SK-N-MC (cell line): Measurements from ENCODE around the gene CST1.
"Not testable (repeated sequence)": the region's sequence is repeated elsewhere in the genome, so short reads cannot be mapped to it uniquely, and the experiment has no call there.

ENCODE experiments used
- DNase-seq: peaks from one replicate; pipeline ENCODE4 v3.0.0-alpha.2; 2011; ENCODE audit warnings: low read depth, low spot score
- H3K27ac ChIP-seq: fragments of 200-600 bp; sonication (generic); 2 replicates; pipeline ENCODE4 v1.5.1; 2016; ENCODE audit warnings: mixed run types
- H3K36me3 ChIP-seq: fragments of 200-600 bp; sonication (generic); 2 replicates; pipeline ENCODE4 v1.6.1; 2017; ENCODE audit warnings: antibody characterized with exemption, low read length, mixed read lengths; ENCODE audit not compliant: insufficient read depth
- H3K4me3 ChIP-seq: fragments of 200-600 bp; sonication (generic); 2 replicates; pipeline ENCODE4 v1.5.1; 2016
- H3K9ac ChIP-seq: fragments of 200-600 bp; sonication (generic); 2 replicates; pipeline ENCODE4 v1.8.0; 2017; ENCODE audit warnings: mixed run types, mixed read lengths; ENCODE audit not compliant: insufficient read length
- H3K9me3 ChIP-seq: fragments of 200-600 bp; sonication (generic); 2 replicates; pipeline ENCODE4 v1.6.1; 2017; ENCODE audit warnings: low read depth, mild to moderate bottlenecking, antibody characterized with exemption, low read length, moderate library complexity, mixed read lengths
- EZH2 ChIP-seq: fragments of 200-600 bp; sonication (generic); IDR thresholded peaks from one replicate; pipeline ENCODE4 v1.6.1; 2017; ENCODE audit warnings: antibody characterized with exemption
- FOXP2 ChIP-seq: optimal IDR thresholded peaks from 2 replicates; pipeline ENCODE3; 2011; ENCODE audit warnings: mild to moderate bottlenecking, moderate library complexity; ENCODE audit not compliant: insufficient read depth; ENCODE audit errors: extremely low read length, control extremely low read depth
- POLR2AphosphoS5 ChIP-seq: IDR thresholded peaks from 2 replicates; pipeline ENCODE4 v1.6.1; 2012; ENCODE audit warnings: mild to moderate bottlenecking, low read depth, low read length, borderline replicate concordance

The CST1 gene

DNA sequence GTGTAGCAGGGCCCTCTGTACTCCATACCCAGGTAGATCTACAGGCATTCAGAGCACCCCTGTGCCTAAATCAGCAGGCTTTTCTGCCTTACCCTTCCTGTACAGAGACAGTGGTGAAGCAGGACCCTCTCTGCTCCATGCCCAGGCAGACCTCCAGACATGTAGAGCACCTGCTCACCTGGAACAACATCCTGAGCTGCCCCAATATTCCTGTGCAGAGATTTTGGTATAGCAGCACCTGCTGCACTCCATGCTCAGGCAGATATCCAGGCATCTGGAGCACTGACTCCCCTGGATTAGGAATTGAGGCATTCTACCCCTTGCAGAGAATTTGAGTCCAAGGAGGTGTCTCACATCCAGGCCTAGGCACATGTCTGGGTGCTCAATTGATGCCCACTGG is 12.6 kb upstream of the CST1 start:
- no peak overlapping the region for H3K9ac ChIP-seq
- H3K9me3 ChIP-seq = no peaks in the 10 kb centered on the region
- DNase-seq = no peak
- H3K4me3 ChIP-seq = no peak overlapping the region
- H3K36me3 ChIP-seq = no peaks in the 10 kb centered on the region
- no peak overlapping the region for H3K27ac ChIP-seq
- no peak for TF ChIP-seq EZH2
- no peak for TF ChIP-seq POLR2AphosphoS5
- no peak for TF ChIP-seq FOXP2

GRCh38 chr20:23759306-23759940 is 8.7 kb upstream of the CST1 start:
- DNase-seq = no peak
- TF ChIP-seq POLR2AphosphoS5 (no peak), FOXP2 (no peak), EZH2 (no peak)
- H3K4me3 ChIP-seq = no peak overlapping the region
- H3K9ac ChIP-seq = no peak overlapping the region
- no peaks in the 10 kb centered on the region for H3K36me3 ChIP-seq
- H3K27ac ChIP-seq = no peak overlapping the region
- no peaks in the 10 kb centered on the region for H3K9me3 ChIP-seq

DNA sequence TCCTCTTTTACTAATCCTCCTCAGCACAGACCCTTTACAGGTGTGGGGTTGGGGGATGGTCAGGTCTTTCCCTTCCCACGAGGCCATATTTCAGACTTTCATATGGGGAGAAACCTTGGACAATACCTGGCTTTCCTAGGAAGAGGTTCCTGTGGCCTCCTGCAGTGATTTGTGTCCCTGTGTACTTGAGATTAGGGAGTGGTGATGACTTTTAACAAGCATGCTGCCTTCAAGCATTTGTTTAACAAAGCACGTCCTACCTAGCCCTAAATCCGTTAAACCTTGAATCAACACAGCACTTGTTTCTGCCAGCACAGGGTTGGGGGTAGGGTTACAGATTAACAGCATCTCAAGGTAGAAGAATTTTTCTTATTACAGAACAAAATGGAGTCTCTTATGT is 6.1 kb upstream of the CST1 start:
- H3K4me3 ChIP-seq, H3K36me3 ChIP-seq, H3K9me3 ChIP-seq, H3K27ac ChIP-seq, DNase-seq, H3K9ac ChIP-seq: not testable (repeated sequence)

GRCh38 chr20:23755131-23755611 is 4.4 kb upstream of the CST1 start:
- H3K9ac ChIP-seq, DNase-seq, H3K36me3 ChIP-seq, H3K4me3 ChIP-seq, H3K27ac ChIP-seq, H3K9me3 ChIP-seq: not testable (repeated sequence)

DNA sequence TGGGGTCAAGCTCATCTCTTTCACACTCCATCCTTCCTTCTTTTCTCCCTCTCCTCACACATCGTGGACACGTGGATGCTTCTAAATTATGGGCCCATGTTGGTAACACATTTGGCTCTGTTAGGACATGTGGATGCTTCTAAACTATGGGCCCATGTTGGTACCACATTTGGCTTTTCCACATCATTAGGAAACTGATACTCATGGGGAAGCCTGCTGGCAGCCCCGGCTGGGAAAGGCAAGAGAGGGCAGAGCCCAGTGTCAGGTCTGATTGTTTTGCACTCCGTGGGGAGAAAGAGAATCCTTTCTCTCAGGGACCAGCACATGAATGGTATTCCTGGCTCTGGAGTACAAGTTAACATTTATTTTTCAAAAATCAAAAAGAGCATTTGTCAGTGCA is 4.0 kb upstream of the CST1 start:
- Histone ChIP-seq H3K36me3 (no peaks in the 10 kb centered on the region), H3K4me3 (no peak overlapping the region), H3K9me3 (no peaks in the 10 kb centered on the region), H3K9ac (no peak overlapping the region), H3K27ac (no peak overlapping the region)
- no peak for TF ChIP-seq POLR2AphosphoS5
- TF ChIP-seq EZH2 = no peak
- no peak for TF ChIP-seq FOXP2
- no peak for DNase-seq

GRCh38 chr20:23753589-23753988 is 2.9 kb upstream of the CST1 start:
- no peak overlapping the region for H3K9ac ChIP-seq
- no peaks in the 10 kb centered on the region for H3K36me3 ChIP-seq
- H3K27ac ChIP-seq = no peak overlapping the region
- H3K4me3 ChIP-seq = no peak overlapping the region
- H3K9me3 ChIP-seq = no peaks in the 10 kb centered on the region
- no peak for DNase-seq
- TF ChIP-seq EZH2 = no peak
- TF ChIP-seq POLR2AphosphoS5 = no peak
- no peak for TF ChIP-seq FOXP2

- DNase-seq = no peak
- Histone ChIP-seq H3K4me3 (no peak overlapping the region), H3K36me3 (no peaks in the 10 kb centered on the region), H3K9ac (no peak overlapping the region), H3K27ac (no peak overlapping the region), H3K9me3 (no peaks in the 10 kb centered on the region)
- TF ChIP-seq EZH2 (no peak), FOXP2 (no peak), POLR2AphosphoS5 (no peak)
Observed at GRCh38 chr20:23753194-23753548, 2.4 kb upstream of the CST1 start.

GRCh38 chr20:23752481-23753193 is 1.9 kb upstream of the CST1 start:
- H3K9me3 ChIP-seq = no peaks in the 10 kb centered on the region
- no peak overlapping the region for H3K9ac ChIP-seq
- H3K36me3 ChIP-seq = no peaks in the 10 kb centered on the region
- H3K4me3 ChIP-seq = no peak overlapping the region
- no peak for DNase-seq
- TF ChIP-seq EZH2 (no peak), POLR2AphosphoS5 (no peak), FOXP2 (no peak)
- H3K27ac ChIP-seq = no peak overlapping the region

GRCh38 chr20:23752019-23752418 is 1.3 kb upstream of the CST1 start:
- Histone ChIP-seq H3K4me3 (no peak overlapping the region), H3K9ac (no peak overlapping the region), H3K9me3 (no peaks in the 10 kb centered on the region), H3K36me3 (no peaks in the 10 kb centered on the region), H3K27ac (no peak overlapping the region)
- TF ChIP-seq POLR2AphosphoS5 (no peak), FOXP2 (no peak), EZH2 (no peak)
- DNase-seq = no peak
